CD4-positive, alpha-beta T cell treated with Interferon gamma for 1 hour (primary cell): ENCODE data around the gene SEC14L6.

ENCODE experiments used
- DNase-seq: peaks from one replicate; pipeline ENCODE4 v3.0.0-alpha.2; 2020

The SEC14L6 gene

DNA sequence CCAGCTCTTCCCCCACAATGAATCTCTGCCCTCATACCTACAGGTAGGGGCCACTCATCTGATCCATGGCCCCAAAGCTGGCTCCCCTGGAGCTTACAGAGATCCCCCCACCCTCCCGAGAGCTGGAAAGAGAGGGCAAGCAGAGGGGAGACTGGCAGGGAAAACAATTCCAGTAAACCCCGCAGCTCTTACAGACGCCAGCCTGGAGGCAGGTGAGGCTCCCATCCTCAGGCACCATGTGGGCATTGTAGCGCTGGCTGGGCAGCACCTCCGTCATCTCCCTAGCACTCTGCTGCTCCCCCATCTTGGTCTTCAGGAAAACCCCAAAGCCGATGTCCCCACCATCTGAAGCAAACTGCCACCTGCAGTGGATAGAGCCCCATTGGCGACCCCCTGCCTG lies 55.2 kb downstream of the SEC14L6 start:
- DNase-seq, result no peak

DNA sequence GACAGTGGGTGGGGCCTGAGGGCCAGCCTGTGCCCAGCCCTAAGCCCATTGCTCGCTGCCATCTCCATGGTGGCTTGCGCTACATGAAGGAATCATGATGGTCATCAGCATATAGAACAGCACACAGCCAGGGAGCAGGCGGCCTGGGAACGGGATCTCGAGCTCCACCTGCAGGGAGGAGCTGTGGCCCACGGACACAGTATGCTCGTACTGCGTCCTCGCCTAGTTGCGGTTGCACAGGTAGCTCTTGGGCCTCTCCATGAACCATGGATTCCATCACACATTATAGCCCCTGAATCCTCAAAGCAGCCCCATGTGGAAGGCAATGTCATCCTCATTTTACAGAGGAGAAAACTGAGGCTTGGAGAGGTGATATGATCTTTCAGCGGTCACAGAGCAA lies 56.1 kb downstream of the SEC14L6 start:
- DNase-seq, result no peak

DNA sequence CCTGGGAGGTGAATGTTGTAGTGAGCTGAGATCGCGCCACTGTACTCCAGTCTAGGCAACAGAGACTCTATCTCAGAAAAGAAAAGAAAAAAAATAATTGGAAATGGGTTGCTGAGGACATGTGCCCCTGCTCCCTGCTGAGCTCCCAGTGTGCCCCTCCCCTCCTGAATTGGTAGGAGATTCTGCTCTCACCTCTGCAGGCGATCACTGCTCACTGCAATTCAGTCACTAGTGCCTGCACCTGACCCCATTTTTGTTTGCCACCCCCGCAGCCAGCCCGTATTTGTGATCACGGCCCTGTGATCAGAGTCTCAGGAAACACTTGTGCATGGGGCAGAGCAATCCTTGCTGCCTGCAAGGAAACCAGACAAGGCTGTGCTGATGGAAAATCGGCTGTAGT lies 58.4 kb downstream of the SEC14L6 start:
- no peak for DNase-seq

DNA sequence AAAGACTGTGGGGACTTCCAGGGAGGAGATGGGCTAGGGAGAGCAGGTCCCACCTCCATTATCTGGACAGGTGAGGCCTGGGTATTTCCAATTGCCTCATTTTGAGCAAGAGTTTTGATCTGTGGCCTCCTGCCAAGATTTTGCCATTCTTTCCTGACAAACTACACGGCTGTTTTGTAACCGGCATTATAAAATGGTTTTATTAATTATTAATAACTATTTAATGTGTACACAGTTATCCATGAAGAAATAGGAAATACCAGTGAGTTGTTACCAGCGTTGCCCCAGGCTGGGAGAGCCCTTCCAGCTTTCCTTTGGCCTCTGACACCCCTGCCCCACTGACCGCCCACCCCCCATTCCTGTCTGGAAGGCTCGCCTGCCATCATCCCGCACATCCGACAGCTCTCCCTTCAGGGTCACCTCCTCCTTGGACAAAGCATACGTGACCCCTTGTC lies 59.9 kb downstream of the SEC14L6 start:
- DNase-seq, result no peak

DNA sequence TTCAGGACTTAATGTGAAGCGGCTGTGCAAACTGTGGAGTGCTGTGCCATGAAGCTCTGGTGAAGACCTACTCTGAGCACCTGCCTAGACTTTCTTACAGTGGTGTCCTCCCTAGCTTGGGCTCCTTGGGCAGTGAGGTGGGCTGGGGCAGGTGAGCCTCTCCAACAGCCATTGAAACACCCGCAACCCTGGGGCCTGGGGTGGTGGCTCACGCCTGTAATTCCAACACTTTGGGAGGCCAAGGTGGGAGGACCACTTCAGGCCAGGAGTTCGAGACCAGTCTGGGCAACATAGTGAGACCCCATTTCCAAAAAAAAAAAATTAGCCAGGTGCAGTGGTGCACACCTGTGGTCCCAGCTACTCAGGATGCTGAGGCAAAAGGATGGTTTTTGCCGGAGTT lies 60.4 kb downstream of the SEC14L6 start:
- DNase-seq, result no peak

DNA sequence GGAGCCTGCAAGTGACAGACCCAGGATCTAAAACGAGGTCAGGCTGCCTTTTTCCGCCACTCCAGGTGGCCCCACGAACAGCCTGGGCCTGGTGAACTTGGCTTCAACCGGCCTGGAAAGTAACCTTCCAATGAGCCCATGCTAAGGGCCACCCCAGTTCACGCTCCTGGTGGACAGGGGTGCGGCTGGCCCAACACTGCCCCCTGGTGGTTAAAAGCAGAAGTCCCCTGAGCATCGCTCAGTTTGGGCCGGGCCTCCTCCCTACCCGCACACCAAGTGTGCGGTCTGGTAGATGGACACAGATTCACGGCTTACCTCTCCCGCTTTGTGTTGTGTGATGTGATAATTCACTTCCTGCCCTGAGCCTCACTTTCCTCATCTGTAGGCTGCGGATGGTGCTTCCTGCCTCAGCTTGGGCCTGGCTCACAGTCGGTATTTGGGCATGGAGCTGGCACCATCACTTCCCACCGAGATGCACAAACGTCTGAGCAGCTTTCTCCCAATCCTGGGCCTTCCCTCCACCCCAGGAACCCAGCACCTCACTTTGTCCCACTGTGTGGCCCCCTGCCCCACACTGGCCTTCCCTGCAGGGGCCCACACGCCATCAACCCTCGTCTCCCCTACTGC lies 61.1 kb downstream of the SEC14L6 start:
- DNase-seq, result peak; percentile 64

DNA sequence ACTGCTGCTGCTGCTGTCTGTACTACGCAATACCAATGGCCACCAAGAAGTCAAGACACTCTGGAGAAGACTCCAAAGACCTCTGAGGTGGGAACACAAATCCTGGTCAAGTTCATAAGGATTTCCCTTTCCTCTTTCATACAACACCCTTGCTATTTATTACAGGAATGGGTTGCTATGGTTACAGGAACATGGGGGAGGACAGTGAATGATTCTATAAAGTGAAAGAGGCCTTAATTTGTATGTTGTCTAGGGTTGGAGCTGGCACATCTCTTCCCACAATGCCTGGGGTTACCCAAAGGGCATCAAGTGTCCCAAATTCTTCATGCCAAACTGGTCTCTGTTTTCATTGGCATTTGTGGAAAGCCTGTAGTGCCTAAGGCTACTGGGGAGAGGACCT lies 63.4 kb downstream of the SEC14L6 start:
- no peak for DNase-seq

DNA sequence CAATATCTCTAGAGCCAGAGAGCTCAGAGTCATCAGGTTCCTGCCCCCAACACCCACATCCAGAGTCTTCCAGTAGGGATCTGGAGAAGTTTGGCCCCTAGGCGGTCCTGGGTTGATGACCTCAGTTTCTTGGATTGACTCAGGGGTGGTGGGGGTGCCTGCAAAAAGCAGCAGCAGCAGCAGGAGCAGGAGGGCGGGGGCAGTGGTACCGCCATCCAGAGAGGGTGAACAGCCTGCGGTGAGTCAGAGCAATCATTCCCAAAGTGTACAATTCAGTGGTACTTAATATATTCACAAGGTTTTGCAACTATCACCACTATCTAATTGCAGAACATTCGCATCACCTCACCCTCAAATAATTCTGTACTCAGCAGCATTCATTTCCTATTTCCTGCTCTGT lies 64.8 kb downstream of the SEC14L6 start:
- DNase-seq, result no peak

DNA sequence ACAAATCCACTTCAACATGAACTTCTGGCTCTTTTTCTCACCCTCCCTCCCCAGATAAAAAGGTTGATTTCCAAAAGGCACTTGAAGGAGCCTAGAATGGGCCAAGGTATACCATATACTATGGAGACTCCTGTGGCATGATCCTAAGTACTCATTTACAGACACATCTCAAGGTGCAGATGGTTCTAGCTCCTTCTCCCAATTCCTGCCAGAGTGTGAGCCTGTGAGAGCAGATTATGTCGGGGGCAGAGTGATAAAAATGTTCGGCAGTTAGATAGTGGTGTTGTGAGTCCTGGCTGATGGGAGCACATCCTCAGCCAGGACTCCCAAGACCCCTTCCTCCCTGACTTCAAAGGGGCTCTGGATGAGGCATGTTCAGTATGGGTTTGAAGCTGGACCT lies 66.6 kb downstream of the SEC14L6 start:
- DNase-seq, result no peak

DNA sequence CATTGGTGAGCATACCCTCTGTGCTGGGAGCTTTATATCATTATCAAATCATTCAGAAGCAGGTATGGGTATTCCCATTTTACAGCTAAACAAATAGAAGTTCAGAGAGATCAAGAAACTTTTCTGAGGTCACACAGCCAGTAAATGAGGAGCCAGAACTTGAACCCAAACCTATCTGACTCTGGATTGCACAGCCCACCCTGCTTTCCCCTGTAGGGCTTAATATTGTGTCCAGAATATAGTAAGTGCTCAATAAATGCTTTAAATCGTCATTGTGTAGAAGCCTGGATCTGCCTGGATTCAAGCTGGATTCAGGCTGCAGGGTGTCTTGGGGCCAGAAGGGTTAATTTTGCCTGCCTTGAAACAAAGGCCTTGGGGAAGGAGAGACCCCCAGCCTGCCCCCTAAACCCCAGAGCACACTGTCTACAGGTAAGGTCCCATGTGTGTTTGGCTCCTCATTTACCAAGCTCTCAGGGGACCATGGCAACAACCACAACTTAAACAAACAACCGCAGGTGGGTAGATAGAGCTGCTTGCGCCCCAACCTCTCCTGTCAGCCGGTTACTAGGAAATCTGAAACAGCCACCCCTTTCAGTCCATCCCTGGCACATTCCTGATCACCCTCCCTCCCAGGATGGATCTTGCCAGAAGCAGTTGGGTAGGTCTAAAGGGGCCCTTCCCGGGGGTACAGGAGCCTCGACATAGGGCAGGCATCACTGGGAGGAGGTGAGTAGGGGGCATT lies 71.7 kb downstream of the SEC14L6 start:
- DNase-seq, result no peak

DNA sequence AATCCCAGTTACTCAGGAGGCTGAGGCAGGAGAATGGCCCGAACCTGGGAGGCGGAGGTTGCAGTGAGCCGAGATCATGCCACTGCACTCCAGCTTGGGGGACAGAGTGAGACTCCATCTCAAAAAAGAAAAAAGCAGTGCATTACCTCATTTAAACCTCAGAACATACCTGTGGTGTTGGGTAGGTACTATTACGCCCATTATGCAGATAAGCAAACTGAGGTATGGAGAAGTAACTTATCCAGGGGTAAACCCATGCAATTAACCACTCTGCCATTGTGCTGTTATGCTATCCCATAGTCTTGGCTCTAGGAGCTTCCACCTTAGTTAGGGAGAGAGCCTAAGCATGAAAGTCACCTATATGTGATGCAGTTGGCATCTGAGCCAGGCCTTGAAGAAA lies 72.4 kb downstream of the SEC14L6 start:
- no peak for DNase-seq

DNA sequence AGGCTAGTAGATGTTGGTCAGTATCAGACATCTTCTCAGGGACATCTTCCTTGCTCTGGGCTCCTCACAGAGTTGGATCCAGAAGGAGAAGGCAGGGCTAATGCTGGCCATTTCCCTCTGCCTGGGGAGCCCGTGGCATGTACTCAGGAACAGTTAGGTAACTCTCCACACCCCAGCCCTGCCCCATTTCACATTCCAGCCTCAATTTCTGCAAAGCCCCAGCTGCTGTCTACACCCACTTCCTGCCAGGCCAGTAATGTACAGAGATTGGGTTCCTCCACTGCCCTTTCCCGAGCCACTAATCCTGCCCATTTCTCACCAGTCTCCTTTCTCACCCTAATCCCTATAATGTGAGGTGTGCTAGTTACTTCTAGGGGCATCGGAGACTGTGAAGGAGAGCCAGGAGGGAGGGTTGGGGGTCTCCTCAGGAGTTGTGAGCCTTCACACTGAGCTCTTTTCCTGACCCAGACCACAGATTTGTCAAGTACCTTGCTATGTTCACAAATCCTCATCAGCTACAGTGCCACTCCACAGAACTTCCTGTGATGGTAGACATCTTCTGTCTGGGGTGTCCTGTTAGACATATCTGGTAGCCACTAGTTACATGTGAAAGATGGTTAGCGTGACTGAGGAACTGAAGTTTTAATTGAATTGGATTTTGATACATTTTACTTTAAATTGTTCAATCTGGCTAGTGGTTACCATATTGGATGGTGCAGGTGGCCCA lies 73.4 kb downstream of the SEC14L6 start:
- no peak for DNase-seq
